ENCODE results near the gene STX18. TPM values are rescaled to one million over a fixed set of nuclear protein-coding genes. Genes with fewer than 3 reads are reported as not detected.

STX18 gene
- total RNA-seq, 1 donor from 2014 or later = 41.7 TPM

DNA sequence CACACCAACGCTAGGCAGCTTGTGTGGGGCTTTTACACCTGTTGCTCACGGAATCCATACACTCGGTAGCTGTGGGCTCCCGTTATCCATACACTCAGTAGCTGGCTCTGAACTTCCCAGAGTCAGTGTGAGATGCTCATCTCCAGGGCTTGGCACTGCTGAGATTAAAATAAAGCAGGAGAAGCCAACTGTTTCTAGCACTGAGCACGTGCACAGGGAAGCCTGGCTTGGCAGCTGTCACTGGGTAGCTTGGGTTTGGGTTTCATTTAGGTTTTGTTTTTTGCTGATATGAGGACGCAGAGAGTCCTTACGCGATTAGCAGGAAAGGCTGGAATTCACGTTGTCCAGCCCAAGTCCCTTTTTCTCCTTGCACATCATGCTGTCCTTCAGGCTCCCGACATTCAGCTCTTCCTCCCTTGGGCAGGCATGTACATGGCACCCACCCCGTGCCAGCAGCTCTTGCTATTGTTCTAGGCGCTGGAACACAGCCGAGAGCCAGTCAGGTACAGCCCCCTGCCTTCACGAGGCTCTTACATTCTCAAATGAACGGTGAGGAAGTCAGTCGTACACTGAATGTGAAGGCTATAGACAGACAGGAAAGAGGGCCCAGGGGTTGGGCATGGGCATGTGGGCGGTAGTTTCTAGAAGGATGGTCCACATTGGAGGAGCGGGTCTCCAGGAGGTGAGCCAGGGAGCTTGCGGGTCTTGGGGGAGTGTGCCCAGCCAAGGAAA is 129.0 kb downstream of the STX18 start:
- Mint-ChIP-seq H3K36me3 (peaks cover 26% of the 10 kb centered on the region), H3K27me3 (ENCODE audit: low read depth) (no peaks in the 10 kb centered on the region), H3K4me1 (no peaks in the 10 kb centered on the region), H3K4me3 (no peak overlapping the region), H3K27ac (no peak overlapping the region), H3K9me3 (no peaks in the 10 kb centered on the region)
- TF ChIP-seq, protein P1, sequence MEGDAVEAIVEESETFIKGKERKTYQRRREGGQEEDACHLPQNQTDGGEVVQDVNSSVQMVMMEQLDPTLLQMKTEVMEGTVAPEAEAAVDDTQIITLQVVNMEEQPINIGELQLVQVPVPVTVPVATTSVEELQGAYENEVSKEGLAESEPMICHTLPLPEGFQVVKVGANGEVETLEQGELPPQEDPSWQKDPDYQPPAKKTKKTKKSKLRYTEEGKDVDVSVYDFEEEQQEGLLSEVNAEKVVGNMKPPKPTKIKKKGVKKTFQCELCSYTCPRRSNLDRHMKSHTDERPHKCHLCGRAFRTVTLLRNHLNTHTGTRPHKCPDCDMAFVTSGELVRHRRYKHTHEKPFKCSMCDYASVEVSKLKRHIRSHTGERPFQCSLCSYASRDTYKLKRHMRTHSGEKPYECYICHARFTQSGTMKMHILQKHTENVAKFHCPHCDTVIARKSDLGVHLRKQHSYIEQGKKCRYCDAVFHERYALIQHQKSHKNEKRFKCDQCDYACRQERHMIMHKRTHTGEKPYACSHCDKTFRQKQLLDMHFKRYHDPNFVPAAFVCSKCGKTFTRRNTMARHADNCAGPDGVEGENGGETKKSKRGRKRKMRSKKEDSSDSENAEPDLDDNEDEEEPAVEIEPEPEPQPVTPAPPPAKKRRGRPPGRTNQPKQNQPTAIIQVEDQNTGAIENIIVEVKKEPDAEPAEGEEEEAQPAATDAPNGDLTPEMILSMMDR (IDR thresholded peaks at IDR 0.05; ENCODE audit: unreplicated experiment) = no peak
- DNase-seq (ENCODE audit: low spot score in 2 of 2, unreplicated experiment in 2 of 2) = no peak

DNA sequence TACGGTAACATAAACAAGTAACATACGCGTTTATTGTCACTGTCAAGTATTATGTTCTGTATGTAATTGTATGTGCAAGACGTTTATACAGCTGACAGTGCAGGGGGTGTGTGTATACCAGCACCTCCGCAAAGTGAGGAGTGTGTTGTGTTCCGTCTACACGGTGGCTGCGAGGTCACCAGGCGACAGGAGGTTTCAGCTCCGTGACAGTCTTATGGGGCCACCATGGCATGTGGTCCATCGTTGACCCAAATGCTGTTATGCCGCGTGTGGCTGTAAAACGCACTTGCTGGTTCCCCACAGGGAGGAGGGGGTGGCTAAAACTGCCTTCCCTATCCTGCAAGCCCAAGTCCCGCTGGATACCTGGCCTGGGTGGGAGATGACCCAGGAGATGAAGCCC is 129.9 kb downstream of the STX18 start:
- H3K9me3 Mint-ChIP-seq = no peaks in the 10 kb centered on the region
- TF ChIP-seq, protein P1 (IDR thresholded peaks at IDR 0.05; ENCODE audit: unreplicated experiment) = no peak
- DNase-seq (ENCODE audit: low spot score in 2 of 2, unreplicated experiment in 2 of 2) = no peak
- H3K36me3 Mint-ChIP-seq = peaks cover 23% of the 10 kb centered on the region
- no peak overlapping the region for H3K27ac Mint-ChIP-seq
- H3K4me3 Mint-ChIP-seq = no peak overlapping the region
- no peaks in the 10 kb centered on the region for H3K27me3 Mint-ChIP-seq (ENCODE audit: low read depth)
- H3K4me1 Mint-ChIP-seq = no peaks in the 10 kb centered on the region

DNA sequence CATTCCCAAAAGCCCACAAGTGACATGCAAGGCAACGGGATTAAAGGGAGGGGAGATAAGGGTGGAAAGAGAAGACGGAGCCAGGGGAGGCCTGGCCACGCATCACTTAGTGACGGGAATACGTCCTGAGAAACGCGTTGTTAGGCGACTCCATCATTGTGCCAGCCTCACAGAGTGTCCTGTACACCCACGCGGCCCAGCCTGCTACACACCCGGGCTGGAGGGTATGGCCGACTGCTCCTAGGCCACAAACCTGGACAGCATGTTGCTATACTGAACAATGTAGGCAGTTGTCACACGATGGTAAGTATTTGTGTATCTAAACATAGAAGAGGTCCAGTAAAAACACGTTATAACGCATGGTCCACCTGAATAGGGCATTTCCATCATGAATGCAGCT is 131.6 kb downstream of the STX18 start:
- TF ChIP-seq, protein P1 (IDR thresholded peaks at IDR 0.05; ENCODE audit: unreplicated experiment) = no peak
- H3K9me3 Mint-ChIP-seq = no peaks in the 10 kb centered on the region
- no peak for DNase-seq (ENCODE audit: low spot score in 2 of 2, unreplicated experiment in 2 of 2)
- no peaks in the 10 kb centered on the region for H3K27me3 Mint-ChIP-seq (ENCODE audit: low read depth)
- peaks cover 12% of the 10 kb centered on the region for H3K36me3 Mint-ChIP-seq
- H3K4me3 Mint-ChIP-seq = no peak overlapping the region
- H3K27ac Mint-ChIP-seq = no peak overlapping the region
- no peaks in the 10 kb centered on the region for H3K4me1 Mint-ChIP-seq

DNA sequence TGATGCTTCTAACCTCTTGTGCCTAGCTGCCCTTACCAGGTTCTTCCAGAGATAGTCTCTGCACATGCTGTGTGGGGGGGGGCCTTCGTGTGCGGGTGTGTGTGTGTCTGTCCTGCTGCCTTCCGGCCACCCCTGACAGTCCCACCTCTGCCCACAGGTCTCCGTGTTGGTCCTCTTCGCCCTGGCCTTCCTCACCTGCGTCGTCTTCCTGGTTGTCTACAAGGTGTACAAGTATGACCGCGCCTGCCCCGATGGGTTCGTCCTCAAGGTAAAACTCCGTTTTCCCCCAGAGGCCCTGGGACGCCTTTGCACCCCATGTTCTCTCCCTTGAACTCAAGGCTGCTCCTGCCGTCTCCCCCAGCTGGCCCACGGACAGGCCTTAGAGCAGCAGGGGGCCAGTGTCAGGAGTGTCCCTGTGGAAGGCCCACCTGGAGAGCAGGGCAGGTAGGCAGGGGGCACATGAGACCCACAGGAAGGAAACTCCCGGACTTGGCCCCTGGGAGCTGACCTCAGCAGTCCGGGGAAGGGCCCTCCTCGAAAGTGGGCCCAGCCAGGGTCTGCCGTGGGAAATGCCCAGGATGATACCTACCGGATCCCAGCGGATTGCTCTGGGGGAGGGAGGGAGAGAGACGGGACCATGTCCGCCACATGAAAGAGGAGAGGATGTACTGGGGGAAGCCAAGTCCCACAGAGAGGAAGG is 132.3 kb downstream of the STX18 start:
- TF ChIP-seq, protein P1 (IDR thresholded peaks at IDR 0.05; ENCODE audit: unreplicated experiment) = no peak
- H3K36me3 Mint-ChIP-seq = peaks cover 11% of the 10 kb centered on the region

DNA sequence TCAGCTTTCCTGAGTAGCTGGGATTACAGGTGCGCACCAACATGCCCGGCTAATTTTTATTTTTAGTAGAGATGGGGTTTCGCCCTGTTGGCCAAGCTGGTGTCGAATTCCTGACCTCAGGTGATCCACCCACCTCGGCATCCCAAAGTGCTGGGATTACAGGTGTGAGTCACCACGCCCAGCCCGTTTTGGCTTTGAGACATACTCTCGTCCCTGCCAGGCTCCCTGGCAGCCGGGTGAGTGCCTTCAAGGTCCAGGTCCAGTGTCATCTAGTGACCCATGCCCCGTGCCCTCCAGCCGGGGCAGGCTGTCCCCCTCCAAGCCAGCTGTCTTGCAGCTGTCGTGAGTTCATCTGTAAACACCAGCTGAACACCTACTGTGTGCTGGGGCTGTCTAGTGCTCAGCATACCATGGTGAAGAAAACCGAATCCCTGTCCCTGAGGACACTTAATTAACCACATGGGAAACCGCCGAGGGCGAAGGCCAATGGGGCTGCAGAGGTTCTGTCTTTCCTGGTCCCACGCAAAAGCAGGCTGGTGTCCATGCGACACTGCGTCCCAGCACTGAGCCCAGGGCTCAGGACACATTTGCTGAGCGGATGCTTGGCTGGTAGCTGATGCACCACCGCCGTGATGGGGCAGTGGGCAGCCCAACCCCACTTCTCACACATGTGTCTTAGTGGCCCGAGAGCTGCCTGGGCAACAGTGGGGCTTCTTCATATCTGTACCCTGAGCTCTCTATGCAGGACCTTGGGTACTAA is 133.1 kb downstream of the STX18 start:
- Mint-ChIP-seq H3K9me3 (no peaks in the 10 kb centered on the region), H3K4me3 (no peak overlapping the region), H3K27ac (no peak overlapping the region), H3K36me3 (peaks cover 10% of the 10 kb centered on the region), H3K4me1 (no peaks in the 10 kb centered on the region), H3K27me3 (ENCODE audit: low read depth) (no peaks in the 10 kb centered on the region)
- TF ChIP-seq, protein P1 (IDR thresholded peaks at IDR 0.05; ENCODE audit: unreplicated experiment) = no peak
- no peak for DNase-seq (ENCODE audit: low spot score in 2 of 2, unreplicated experiment in 2 of 2)

More for the DNA sequence above, 132.3 kb downstream of the STX18 start:
- Mint-ChIP-seq H3K9me3 (no peaks in the 10 kb centered on the region), H3K4me3 (no peak overlapping the region), H3K4me1 (no peaks in the 10 kb centered on the region), H3K27ac (no peak overlapping the region), H3K27me3 (ENCODE audit: low read depth) (no peaks in the 10 kb centered on the region)
- DNase-seq (ENCODE audit: low spot score in 2 of 2, unreplicated experiment in 2 of 2) = no peak

Data from mesothelial cell of epicardium (in vitro differentiated cells).